SK-N-SH treated with all-trans-retinoic acid at 6 μM for 48 hours (cell line): ENCODE measurements around the gene TNFRSF25.

ENCODE experiments used
- BACH2 ChIP-seq: fragments of 250-450 bp; sonication (Bioruptor Pico); IDR thresholded peaks from 2 replicates; pipeline ENCODE4 v1.9.0; 2021; ENCODE audit warnings: mild to moderate bottlenecking, borderline replicate concordance
- POU6F1 ChIP-seq: fragments of 250-450 bp; sonication (Bioruptor Pico); IDR thresholded peaks from 2 replicates; pipeline ENCODE4 v1.8.0; 2021; ENCODE audit warnings: low read depth, mild to moderate bottlenecking, moderate library complexity, borderline replicate concordance
- RARB ChIP-seq: fragments of 250-450 bp; sonication (Bioruptor Pico); IDR thresholded peaks from 2 replicates; pipeline ENCODE4 v1.8.0; 2021; ENCODE audit warnings: mild to moderate bottlenecking, moderate library complexity
- SNAI2 ChIP-seq: fragments of 250-450 bp; sonication (Bioruptor Pico); IDR thresholded peaks from 2 replicates; pipeline ENCODE4 v1.5.0; 2020; ENCODE audit warnings: mild to moderate bottlenecking, moderate library complexity
- TSHZ2 ChIP-seq: fragments of 250-450 bp; sonication (Bioruptor Pico); IDR thresholded peaks from 2 replicates; pipeline ENCODE4 v1.5.0; 2020; ENCODE audit warnings: mild to moderate bottlenecking, moderate library complexity
- ZC3H10 ChIP-seq: fragments of 250-450 bp; sonication (Bioruptor Pico); IDR thresholded peaks from 2 replicates; pipeline ENCODE4 v1.5.1; 2021; ENCODE audit warnings: mild to moderate bottlenecking, moderate library complexity
- ZFP3 ChIP-seq: fragments of 250-450 bp; sonication (Bioruptor Pico); IDR thresholded peaks from 2 replicates; pipeline ENCODE4 v1.5.0; 2020; ENCODE audit warnings: mild to moderate bottlenecking, moderate library complexity
- ZNF70 ChIP-seq: fragments of 450-650 bp; formaldehyde crosslinking; IDR thresholded peaks from 2 replicates; pipeline ENCODE4 v1.5.0; 2020; ENCODE audit warnings: mild to moderate bottlenecking, moderate library complexity
- ZNF8 ChIP-seq: fragments of 450-650 bp; formaldehyde crosslinking; IDR thresholded peaks from 2 replicates; pipeline ENCODE4 v1.5.0; 2020; ENCODE audit warnings: mild to moderate bottlenecking, moderate library complexity
- TF ChIP-seq, protein P1 (sequence below): fragments of 250-450 bp; sonication (Bioruptor Pico); IDR thresholded peaks from 2 replicates; pipeline ENCODE4 v1.5.1; 2021; ENCODE audit warnings: mild to moderate bottlenecking, moderate library complexity

GRCh38 chr1:6444377-6444776 is 21.6 kb downstream of the TNFRSF25 start:
- TF ChIP-seq, protein P1, sequence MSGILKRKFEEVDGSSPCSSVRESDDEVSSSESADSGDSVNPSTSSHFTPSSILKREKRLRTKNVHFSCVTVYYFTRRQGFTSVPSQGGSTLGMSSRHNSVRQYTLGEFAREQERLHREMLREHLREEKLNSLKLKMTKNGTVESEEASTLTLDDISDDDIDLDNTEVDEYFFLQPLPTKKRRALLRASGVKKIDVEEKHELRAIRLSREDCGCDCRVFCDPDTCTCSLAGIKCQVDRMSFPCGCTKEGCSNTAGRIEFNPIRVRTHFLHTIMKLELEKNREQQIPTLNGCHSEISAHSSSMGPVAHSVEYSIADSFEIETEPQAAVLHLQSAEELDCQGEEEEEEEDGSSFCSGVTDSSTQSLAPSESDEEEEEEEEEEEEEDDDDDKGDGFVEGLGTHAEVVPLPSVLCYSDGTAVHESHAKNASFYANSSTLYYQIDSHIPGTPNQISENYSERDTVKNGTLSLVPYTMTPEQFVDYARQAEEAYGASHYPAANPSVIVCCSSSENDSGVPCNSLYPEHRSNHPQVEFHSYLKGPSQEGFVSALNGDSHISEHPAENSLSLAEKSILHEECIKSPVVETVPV = no peak
- no peak for TF ChIP-seq POU6F1
- TF ChIP-seq SNAI2 (CRISPR knock-in tag) = no peak
- no peak for TF ChIP-seq ZNF70
- TF ChIP-seq ZNF8 (CRISPR knock-in tag) = no peak
- no peak for TF ChIP-seq BACH2 (CRISPR knock-in tag)
- no peak for TF ChIP-seq RARB (CRISPR knock-in tag)
- TF ChIP-seq ZFP3 (CRISPR knock-in tag) = no peak
- TF ChIP-seq TSHZ2 = no peak
- no peak for TF ChIP-seq ZC3H10
